A673 (cell line): Measurements from ENCODE around the gene CIT. TPM values are rescaled to one million over a fixed set of nuclear protein-coding genes. Genes with fewer than 3 reads are reported as not detected.

ENCODE experiments used
- BruUV-seq: library from RNA; stranded (reverse); fragments of 400-500 nt; replicated peaks from 2 replicates; lab custom pipeline; 2021; lab: Mats Ljungman, UMichigan
- CTCF ChIA-PET: fragments of 300-600 bp; sonication (Branson Sonifier 250); formaldehyde crosslinking; loops from one replicate; lab custom pipeline; 2022; ENCODE audit warnings: antibody characterized with exemption; lab: Charles Lee
- POLR2A ChIA-PET: fragments of 300-600 bp; sonication (Branson Sonifier 250); formaldehyde crosslinking; loops from one replicate; lab custom pipeline; 2022; ENCODE audit warnings: antibody characterized with exemption; ENCODE audit not compliant: low non-redundant PET; lab: Charles Lee
- DNase-seq: peaks from one replicate; pipeline ENCODE4 v3.0.0-alpha.2; 2015; ENCODE audit warnings: low spot score
- H3K27ac ChIP-seq: fragments of 200-600 bp; sonication (generic); 2 replicates; pipeline ENCODE4 v1.5.1; 2016; ENCODE audit warnings: mixed run types, low read depth, mild to moderate bottlenecking, mixed read lengths, antibody characterized with exemption, low read length; ENCODE audit not compliant: poor library complexity, severe bottlenecking
- H3K27me3 ChIP-seq: fragments of 200-600 bp; sonication (generic); replicated peaks from 2 replicates; pipeline ENCODE4 v1.6.1; 2017; ENCODE audit warnings: mixed run types, low read depth, mild to moderate bottlenecking, mixed read lengths, antibody characterized with exemption, low read length; ENCODE audit not compliant: insufficient read depth, poor library complexity
- H3K36me3 ChIP-seq: fragments of 200-600 bp; sonication (generic); 2 replicates; pipeline ENCODE4 v1.6.1; 2016; ENCODE audit warnings: mixed run types, mild to moderate bottlenecking, mixed read lengths, antibody characterized with exemption, low read length; ENCODE audit not compliant: insufficient read depth, poor library complexity, severe bottlenecking
- H3K4me1 ChIP-seq: fragments of 200-600 bp; sonication (generic); 2 replicates; pipeline ENCODE4 v1.6.1; 2017; ENCODE audit warnings: mixed run types, mild to moderate bottlenecking, mixed read lengths, antibody characterized with exemption, low read length; ENCODE audit not compliant: insufficient read depth, poor library complexity, severe bottlenecking
- H3K4me3 ChIP-seq: fragments of 200-600 bp; sonication (generic); 2 replicates; pipeline ENCODE4 v1.5.1; 2016; ENCODE audit warnings: low read depth, mixed run types, mild to moderate bottlenecking, mixed read lengths, low read length; ENCODE audit not compliant: poor library complexity, severe bottlenecking
- H3K9me3 ChIP-seq: fragments of 200-600 bp; sonication (generic); 2 replicates; pipeline ENCODE4 v1.6.1; 2016; ENCODE audit warnings: mixed run types, low read depth, mild to moderate bottlenecking, mixed read lengths, antibody characterized with exemption, low read length; ENCODE audit not compliant: poor library complexity, severe bottlenecking
- EZH2 ChIP-seq: fragments of 200-600 bp; sonication (generic); IDR thresholded peaks from 2 replicates; pipeline ENCODE4 v1.6.1; 2017; ENCODE audit warnings: borderline replicate concordance, low read depth, mild to moderate bottlenecking, mixed read lengths, antibody characterized with exemption, low read length; ENCODE audit not compliant: poor library complexity, severe bottlenecking
- intact Hi-C: fragments of 100-400 bp; cut with micrococcal nuclease; formaldehyde crosslinking; loops from one replicate; pipeline ENCODE4 v1.10.0; 2022; ENCODE audit not compliant: unreplicated experiment
- total RNA-seq: library from RNA; stranded (reverse); gene quantifications from 2 replicates; pipeline ENCODE4 v1.2.3, GENCODE V29; 2021
- TF ChIP-seq, protein P1 (sequence below): fragments of 300-800, 200-600 bp; sonication (generic); conservative IDR thresholded peaks from 2 replicates; pipeline ENCODE4 v1.5.1; 2017; ENCODE audit warnings: low read depth, mild to moderate bottlenecking, antibody characterized with exemption, low read length, moderate library complexity, mixed read lengths

The CIT gene
- total RNA-seq, 1 experiment from 2014 or later = 62.4 TPM

DNA sequence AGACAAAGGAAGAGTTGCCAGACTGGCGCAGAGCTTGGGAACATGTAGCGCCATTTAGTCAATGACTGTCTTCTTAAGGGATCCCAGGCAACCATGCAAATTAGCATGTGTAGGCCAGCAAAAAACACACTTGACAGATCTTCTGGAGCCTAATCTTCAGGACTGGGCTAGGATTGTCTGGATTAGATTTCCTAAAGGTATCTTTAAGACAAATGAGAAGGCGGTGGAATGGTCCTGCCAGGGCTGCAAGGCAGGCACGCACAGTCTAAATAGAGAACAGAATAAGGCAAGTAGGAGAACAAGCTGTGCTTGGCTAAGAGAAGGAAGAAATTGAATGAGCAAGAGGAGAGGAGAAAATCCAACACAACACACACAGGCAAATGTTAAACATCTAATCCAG is 80.0 kb downstream of the CIT start:
- DNase-seq = no peak
- no TSS peak for BruUV-seq
- intact Hi-C loops = no loop called here
- Histone ChIP-seq H3K27me3 (no peaks in the 10 kb centered on the region), H3K4me1 (no peaks in the 10 kb centered on the region), H3K36me3 (peaks cover 5% of the 10 kb centered on the region), H3K4me3 (no peak overlapping the region), H3K9me3 (no peaks in the 10 kb centered on the region), H3K27ac (no peak overlapping the region)
- no peak for TF ChIP-seq EZH2
- TF ChIP-seq, protein P1, sequence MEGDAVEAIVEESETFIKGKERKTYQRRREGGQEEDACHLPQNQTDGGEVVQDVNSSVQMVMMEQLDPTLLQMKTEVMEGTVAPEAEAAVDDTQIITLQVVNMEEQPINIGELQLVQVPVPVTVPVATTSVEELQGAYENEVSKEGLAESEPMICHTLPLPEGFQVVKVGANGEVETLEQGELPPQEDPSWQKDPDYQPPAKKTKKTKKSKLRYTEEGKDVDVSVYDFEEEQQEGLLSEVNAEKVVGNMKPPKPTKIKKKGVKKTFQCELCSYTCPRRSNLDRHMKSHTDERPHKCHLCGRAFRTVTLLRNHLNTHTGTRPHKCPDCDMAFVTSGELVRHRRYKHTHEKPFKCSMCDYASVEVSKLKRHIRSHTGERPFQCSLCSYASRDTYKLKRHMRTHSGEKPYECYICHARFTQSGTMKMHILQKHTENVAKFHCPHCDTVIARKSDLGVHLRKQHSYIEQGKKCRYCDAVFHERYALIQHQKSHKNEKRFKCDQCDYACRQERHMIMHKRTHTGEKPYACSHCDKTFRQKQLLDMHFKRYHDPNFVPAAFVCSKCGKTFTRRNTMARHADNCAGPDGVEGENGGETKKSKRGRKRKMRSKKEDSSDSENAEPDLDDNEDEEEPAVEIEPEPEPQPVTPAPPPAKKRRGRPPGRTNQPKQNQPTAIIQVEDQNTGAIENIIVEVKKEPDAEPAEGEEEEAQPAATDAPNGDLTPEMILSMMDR = no peak
- CTCF ChIA-PET = no interaction called here
- POLR2A ChIA-PET = no interaction called here

DNA sequence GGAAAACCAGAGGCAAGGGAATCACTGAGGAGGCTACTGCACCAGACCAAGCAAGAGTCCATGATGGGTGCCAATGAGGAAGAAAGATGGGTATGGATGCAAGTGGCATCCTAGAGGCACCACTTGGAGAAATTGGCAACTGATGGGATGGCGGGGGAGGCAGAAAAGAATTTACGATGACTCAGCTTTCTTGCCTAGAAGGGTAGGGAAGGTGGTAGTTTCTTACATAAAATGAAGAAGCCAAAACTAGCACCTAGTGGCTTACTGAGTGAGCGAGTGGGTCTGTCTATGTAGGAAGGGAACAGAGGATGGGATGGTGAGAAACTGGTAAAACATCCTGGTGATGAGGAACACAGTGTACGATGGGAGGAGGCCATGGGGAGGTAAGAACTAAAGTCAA is 80.8 kb downstream of the CIT start:
- intact Hi-C loops = no loop called here
- no peak overlapping the region for H3K27ac ChIP-seq
- no peaks in the 10 kb centered on the region for H3K9me3 ChIP-seq
- POLR2A ChIA-PET = no interaction called here
- BruUV-seq = no TSS peak
- no peak for TF ChIP-seq EZH2
- TF ChIP-seq, protein P1 = no peak
- no peaks in the 10 kb centered on the region for H3K27me3 ChIP-seq
- CTCF ChIA-PET = no interaction called here
- no peaks in the 10 kb centered on the region for H3K4me1 ChIP-seq
- peaks cover 5% of the 10 kb centered on the region for H3K36me3 ChIP-seq
- no peak for DNase-seq
- H3K4me3 ChIP-seq = no peak overlapping the region

DNA sequence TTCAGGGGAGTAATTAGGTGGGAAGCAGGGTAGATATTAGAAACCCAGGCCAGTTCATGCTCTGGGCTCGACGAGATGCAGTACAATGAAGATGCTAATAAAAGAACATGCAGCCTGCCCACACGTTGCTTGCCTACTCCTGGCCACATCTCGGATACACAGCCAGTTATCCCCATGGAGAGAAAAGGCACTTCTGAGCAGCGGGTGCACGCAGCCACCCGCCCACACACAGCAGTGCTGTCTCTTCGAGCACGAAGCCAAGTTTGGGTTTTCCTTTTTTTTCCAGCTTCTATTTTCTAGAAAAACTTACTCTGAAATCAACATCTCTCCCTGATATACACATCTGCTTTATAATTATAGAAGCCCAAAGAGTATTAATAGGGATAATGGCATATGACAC is 85.7 kb downstream of the CIT start:
- BruUV-seq = no TSS peak
- no peak for TF ChIP-seq EZH2
- TF ChIP-seq, protein P1 = no peak
- H3K27ac ChIP-seq = no peak overlapping the region
- intact Hi-C loops = no loop called here
- H3K27me3 ChIP-seq = no peaks in the 10 kb centered on the region
- POLR2A ChIA-PET = no interaction called here
- H3K4me1 ChIP-seq = no peaks in the 10 kb centered on the region
- DNase-seq = no peak
- no peak overlapping the region for H3K4me3 ChIP-seq
- H3K36me3 ChIP-seq = peaks cover 5% of the 10 kb centered on the region
- no peaks in the 10 kb centered on the region for H3K9me3 ChIP-seq
- CTCF ChIA-PET = no interaction called here
